HG02642 (cell line): Measurements from ENCODE around the gene SLC25A41.
A peak's percentile ranks its signal among the peaks of the same experiment; 100 is the strongest.
"Not testable (repeated sequence)": the region's sequence is repeated elsewhere in the genome, so short reads cannot be mapped to it uniquely, and the experiment has no call there.

Source experiments
- ATAC-seq: cut with Tn5 transposase; IDR thresholded peaks from one replicate; pipeline ENCODE4 v1.9.1; 2021; ENCODE audit warnings: mild to moderate bottlenecking; ENCODE audit not compliant: unreplicated experiment, poor library complexity

SLC25A41 gene

DNA sequence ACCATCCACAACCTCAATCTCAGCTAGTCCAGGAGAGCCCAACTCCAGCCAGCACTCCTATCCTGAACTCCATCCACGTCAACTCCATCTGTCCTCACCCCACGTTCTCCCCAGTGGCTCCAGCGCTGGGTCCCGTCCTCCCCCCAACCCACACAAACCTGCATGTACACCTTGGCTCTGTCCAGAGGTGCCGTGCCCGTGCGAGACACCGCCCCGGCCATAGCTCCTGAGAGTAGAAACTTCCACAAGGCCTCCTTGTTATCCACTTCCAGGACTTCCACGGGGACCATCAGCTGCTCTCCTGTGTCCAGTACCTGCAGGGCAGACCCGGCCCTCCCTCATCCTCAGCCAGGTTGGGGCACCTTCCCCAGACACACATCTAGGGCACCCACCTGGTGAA is 1.7 kb downstream of the SLC25A41 start:
- no peak for ATAC-seq

DNA sequence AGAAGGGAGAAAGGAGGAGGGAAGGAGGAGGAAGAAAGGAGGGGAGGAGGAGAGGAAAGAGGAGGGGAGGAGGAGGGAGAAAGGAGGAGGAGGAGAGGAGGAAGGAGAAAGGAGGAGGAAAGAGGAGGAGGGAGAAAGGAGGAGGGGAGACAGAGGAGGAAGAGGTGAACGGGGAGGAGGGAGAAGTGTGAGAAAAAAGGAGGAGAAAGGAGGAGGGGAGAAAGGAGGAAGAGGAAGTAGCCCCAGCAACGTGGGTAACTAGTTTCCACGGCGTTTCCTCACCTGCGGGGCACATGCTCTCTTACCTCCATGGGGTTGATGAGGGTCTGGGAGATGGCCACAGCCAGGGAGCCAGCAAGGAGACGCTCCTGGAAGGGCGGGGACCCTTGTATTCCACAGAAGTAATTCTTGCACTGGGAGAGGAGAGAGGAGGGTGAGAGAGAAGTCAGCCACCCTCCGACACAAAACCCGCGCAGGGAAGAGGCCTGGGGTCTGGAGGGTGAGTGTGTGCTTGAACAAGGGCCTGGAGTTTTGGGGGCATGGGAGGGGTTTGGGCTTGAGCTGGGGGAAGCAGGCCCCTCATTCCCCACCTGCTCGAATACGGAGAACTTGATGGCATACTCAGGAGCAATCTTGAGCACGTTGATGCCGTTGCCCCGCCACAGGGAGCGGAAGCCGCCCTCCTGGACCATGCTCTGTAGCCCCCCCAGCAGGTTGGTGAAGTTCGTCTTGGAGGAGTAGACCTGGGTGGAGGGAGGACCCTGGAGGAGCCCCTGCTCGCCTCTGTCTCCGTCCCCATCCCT is 3.9 kb downstream of the SLC25A41 start:
- ATAC-seq, result no peak

DNA sequence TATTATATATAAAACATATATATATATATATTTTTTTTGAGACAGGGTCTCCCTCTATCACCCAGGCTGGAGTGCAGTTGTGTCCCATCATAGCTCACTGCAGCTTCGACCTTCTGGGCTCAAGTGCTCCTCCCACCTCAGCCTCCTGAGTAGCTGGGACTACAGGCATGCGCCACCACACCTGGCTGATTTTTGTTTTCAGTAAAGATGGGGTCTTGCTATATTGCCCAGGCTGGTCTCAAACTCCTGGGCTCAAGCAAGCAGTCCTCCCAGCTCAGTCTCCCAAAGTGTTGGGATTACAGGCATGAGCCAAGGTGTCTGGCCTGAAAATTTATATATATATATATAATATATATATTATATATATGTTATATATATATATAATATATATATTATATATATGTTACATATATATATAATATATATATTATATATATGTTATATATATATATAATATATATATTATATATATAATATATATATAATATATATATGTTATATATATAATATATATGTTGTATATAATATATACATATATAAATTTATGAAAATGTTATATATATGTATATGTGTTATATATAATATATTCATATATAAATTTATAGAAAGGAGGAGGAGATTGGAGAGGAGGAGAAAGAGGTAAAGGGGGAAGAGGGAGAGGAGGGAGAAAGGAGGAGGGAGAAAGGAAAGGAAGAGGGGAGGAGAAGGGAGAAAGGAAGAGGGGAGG is 4.7 kb downstream of the SLC25A41 start:
- ATAC-seq, result not testable (repeated sequence)

DNA sequence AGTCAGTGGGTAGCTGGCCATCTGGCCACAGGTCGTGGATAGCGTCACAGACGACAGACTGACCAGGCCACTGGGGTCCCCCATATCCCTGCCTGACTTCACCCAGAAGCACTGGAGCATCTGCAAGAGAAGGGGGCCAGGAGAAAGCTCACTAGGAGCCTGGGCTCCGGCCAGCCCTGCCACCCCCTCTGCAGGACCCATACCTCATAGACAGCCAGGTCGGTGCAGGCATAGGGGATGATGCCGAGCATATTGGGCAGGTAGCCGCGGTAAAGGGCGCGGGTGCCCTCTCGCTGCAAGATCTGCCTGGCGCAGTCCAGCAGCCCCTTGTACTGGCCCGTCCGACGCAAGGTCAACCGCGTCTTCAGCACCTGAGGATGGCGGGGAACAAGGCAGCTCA is 6.4 kb downstream of the SLC25A41 start:
- no peak for ATAC-seq

DNA sequence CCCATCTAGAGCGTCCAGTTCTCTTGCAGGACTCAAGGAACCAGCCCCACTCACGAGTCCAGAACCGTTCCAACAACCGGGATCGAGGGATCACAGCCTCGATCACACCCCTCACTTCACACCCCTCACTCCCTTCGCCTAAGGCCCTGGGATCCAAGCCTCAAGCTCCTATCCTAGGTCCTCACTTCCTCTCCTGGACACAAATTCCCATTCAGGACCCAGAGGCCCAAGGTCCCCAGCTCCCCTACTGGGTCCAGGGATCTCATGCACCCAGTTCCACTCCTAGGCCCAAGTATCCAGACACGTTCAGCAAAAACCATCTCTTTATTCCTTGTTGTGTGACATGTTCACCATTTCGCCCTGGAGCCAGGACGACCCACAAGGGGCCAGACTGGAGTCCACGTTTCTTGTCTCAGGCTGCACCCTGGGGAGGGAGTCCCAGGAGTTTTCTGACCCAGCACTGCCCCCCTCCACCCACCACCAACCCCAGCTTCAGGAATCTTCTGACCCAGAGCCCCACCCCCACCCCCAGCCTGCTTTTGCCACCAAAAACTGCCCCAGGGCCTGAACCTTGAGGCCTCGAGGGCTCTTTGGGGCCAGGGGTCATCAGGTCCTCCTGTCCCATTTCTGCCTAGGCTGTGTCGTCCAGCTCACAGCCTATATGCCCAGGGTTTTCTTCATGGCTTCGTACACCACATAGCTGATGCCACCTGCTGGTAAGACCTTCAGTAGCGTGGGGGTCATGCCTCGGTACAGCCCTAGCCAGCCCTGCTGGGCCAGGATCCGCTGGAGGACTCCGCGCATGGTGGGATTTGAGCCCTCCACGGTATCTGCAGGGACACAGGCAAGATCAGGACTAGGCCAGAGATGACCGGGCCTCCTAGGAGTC is 7.6 kb downstream of the SLC25A41 start:
- ATAC-seq, result no peak

DNA sequence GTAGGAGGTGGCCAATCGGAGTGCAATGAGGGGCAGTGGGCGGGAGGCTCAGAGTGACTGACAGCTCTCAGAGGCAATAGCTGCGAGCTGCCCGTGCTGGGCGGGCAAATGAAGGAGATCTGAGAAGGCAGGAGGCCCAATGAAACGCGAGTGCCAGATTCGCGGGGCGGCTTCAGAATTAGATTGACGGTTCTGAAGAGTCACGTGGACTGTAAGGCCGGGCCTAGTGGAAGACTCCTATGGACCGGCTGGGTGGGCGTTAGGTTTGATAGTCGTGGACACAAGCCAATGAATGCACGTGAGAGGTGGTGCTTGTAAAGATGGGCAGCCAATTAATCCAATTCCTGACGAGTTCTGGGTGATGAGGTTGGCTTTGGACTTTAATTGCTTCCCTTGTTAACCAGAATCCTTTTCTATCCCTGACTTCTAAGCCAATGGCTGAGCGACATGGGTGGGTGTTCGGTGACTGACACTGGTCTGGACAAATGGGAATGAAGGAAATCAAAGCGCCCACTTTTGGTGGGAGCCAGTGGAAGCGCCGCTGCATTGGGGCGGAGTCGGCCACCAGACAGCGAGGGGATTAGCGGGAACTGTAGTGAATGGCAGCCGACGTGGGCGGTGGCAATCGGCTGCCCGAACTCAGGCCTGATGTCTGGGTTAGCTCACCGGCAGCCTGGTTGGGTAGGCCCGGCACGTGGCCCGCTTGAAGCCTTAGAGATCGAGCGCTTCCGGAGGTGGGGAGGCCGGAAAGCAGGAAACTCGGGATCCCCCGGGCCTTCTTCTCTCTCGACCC is 8.4 kb downstream of the SLC25A41 start:
- peak; percentile 88 for ATAC-seq

DNA sequence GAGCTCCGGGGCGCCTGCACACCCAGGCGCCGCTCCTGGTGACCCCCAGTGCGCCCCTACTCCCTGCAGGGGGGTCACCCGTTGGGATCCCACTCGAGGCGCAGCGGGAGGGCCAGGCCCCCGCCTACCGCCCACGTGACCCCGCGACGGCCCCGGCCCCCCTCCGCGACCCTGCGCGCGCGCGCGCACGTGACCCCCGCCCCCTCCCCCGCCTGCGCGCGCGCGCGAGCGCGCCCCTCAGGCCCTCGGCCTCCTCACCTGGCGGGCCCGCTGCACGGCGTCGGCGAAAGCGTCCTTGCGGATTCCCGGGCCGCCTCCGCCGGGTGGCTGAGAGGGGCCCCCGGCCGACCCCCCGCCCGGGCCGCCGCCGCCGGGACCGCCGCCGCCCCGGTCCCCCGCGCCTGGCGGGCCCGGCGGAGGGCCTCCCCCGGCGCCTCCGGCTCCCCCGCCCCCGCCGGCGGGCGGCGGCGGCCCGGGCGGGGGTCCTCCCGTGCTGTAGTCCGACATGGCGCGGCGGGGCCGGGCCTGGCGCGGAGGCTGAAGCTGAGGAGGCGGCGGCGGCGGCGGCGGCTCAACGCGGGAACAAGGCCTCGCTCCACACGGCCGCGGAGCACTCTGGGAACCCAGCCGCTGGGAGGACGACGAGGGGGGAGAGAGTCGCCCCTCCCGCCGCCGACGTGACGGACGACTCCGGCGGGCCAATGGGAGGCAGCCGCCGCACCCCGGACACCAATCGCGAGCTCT is 9.2 kb downstream of the SLC25A41 start, which contains the start of gene KHSRP:
Gene KHSRP (minus strand): TSS at position 617 of the 744 bp plus-strand sequence. CDS start 110 bp downstream, at position 507.
- ATAC-seq, result peak; percentile 0

DNA sequence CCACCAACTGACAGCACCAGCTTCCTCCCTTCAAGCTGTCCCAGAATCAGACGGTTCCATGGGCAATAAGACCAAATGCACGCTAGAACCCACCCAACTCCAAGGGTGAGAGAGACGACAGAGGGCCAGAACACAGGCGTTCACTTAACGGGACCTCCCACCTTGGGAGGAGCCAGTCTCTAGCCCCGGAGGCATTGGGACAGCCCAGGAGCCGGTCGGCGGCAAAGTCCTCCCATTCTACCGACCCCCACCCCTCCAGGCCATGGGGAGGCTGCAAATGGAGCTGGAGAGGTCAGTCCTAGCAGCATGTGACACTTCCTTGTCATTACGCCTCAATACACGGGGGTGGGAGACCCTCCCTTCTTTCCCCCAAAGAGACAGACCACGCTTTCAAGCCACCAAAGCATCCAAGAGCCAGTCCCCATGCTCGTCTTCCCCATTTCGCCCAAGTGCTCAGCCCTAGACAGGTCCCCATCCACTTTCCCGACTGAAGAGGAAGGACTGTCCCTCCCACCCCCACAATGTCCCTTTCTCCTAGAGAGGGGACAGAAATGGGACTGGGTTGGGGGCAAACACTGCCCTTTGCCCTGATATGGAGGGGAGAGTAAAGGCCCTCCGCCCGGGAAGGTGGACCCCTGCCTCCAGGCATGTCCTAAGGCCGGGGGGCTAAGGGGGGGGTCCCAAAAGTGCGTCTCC is 9.9 kb downstream of the SLC25A41 start:
- no peak for ATAC-seq

DNA sequence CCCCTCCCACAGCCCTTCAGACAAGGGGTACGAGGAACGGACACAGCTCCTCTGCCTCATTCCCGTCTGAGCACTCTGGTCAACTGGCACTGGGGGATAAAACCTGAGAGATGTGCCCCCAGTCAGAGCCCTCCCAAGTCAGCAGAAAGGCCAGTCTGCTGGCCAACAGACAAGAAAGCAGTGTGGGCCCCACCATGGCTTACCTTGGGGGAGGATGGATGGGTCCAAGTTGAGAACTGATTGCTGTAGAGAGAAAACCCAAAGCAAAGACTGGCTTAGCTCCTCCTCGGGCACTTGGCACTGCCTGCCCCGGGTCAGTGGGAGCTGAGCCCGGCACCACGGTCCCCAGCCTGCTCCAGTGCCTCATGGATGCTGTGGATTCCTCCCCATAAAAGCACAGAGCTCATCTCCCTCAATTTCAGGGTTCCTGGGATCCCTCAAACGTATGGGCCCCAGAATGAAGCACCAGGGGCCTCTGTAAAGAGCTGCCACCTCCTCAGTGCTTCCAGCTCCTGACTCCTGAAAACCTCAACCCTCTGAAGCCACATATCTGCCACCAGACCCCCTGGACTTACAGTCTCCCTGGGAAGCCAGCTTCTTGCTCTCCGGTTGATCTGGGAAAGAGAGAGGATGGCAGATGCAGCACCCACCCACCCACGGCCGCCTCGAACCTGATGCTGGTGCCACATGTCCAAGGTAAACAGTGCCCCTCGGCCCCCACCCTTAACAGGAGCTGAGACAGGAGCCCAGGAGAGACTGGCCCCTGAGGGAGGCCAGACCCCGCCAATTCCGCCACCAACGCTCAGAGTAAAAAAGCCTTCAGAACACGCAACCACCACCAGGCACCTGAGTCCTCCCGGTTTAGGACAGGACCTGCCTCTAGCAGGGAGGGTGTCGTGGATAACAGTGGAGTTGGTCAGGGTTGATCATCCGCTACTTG is 12.2 kb downstream of the SLC25A41 start:
- no peak for ATAC-seq

DNA sequence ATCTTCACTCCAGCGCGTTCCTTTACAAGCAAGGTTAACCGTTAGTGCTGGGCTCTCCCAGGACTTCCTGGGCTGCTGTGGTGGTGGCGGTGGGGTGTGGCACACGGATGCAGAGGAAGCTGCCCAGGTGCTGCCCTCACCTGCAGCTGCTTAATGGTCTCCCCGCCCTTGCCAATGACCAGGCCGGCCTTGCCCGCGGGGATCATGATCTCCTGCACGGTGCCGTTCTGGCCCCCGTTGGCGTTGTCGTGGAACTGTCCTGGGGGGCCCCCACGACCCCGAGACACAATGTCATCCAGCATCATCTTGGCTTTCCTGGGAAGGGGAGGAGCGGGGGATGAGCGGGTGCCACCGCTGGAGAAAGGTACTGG is 15.0 kb downstream of the SLC25A41 start:
- no peak for ATAC-seq

DNA sequence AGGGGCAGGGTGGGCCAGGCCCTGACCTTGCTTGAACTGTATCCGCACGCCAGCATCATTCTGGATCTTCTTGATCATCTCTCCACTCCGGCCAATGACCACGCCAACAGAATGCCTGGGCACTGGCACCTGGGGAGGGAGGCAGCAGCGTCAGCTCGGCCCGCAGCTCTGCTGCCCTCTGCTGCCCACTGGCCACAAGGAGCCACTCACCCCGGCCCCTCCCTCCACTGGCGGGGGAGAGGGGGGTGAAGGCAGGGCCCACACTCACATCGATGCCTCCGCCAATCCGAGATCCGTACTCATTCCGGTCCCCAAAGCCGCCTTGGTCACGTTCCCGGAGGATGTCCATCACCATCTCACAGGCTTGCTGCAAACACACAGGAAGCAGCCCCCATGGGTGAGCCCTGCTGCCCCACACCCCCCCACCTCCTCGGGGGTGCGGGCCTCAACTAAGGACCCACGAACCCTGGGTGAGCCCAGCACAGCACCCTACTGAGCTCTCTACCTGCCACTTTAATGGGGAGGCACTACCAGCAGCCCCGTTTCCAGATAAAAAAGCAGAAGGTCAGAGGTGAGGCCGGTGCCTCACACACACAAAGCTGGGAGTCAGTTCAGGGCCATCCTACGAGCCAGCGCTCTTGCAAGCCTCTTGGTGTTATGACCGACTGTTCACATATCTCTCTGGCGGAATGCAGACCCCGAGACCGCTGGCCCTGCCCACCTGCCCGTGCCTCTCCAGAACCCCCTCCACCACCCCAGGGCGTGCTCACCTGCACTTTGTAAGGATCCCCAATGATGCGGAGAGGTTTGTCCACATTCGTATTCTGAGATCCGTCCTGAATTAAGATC is 15.6 kb downstream of the SLC25A41 start:
- no peak for ATAC-seq

DNA sequence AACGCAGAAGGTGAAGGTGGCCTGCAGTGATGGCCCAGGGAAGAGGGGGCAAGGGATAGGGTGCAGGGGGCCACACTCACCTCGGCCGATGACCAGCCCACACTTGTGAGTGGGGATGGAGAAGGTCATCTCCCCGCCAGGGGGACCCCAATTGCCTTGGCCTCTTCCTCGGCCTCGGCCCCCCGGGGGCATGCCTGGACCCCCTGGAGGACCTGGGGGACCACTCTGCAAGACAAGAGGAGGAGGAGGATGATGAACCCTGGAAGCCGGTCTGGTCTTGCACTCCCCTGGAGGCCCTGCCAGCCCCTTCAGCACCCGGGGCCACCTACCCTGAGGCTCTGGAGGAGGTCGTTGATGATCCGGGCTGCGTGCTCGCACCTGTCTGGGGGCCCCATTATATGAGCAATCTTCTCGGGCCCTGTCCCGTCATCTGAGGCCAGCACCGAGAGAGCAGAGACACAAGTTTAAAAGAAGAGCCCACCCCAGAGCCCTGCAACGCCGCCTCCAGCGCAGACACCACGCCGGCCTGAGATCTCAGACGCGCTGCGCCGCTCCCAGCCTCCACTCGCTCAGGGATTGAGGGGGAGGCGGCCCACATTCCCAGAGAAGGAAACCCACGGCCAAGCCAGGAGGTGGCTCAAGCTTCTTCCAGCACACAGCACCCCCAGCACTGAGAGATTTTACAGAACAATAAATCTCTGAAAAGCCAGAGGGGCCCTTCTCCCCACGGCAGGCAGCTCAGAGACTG is 16.7 kb downstream of the SLC25A41 start:
- ATAC-seq, result no peak

DNA sequence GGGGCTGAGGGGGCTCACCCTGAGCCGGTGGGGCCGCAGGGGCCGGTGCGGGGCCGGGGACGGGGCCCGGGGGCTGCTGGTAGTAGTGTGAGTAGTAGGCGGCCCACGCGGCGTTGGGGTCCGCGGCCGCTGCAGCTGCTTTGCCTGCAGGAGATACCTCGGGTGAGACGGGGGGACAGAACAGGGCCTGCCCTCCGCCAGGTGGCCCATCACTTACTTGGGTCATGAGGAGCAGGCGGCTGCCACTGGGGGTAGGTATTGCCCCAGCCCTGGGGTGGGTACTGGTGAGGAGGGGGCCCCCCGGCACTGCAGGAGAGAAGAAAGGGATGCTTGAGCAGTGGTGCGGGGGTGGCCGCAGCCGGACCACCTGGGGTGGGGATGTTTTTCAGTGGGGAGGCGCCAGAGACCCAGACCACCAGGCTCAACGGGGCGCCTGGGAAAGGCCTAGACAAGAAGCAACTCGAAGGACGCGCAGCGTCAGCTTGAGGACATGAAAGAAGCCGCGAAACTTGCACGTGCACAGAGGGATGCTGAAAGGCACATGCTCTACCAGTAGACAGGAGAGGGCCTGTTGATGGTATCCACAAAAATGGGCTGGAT is 17.9 kb downstream of the SLC25A41 start:
- ATAC-seq, result no peak

DNA sequence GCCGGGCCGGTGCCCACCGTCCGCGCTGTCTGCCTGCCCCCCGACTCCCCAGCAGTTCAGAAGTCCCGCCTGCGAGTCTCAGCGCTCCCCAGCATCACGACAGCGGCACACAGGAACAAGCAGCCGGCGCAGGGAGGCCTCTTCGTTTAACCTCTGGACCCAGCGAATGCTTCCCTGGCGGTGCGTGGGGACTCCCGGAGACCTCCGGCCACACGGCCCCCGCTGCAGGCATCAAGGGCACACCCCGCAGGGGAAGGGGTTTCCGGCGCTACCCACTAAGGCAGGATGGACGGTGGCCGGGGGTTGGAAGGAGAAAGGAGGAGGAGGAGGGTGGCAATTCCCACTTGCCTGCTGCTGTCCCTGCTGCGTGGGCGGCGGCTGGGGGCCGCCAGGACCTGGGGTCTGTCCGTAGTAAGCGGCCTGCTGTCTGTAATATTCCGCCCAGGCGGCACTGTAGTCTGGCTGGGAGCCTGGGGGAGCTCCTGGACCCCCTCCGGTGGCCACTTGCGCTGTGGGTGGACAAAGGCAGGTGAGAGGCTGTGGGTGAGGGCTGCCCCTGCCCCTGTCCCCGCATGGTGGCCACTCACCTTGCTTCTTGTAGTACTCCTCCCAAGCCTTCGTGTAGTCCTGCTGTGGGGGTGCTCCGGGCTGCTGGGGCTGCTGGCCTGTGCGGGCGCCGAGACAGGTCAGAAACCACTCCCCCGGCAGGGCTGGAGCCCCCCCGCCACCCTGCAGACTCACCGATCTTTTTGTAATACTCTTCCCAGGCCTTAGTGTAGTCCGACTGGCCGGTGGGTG is 18.6 kb downstream of the SLC25A41 start:
- ATAC-seq, result no peak
